ENCODE data around the gene CYP39A1. TPM values are rescaled to one million over a fixed set of nuclear protein-coding genes. Genes with fewer than 3 reads are reported as not detected.

The CYP39A1 gene
- total RNA-seq, 1 donor, result 4.3 TPM

GRCh38 chr6:46517202-46517601, 135.4 kb downstream of the CYP39A1 start:
- Histone ChIP-seq H3K9me3 (ENCODE audit: low read depth, low read length) (no peaks in the 10 kb centered on the region), H3K79me2 (ENCODE audit: insufficient read depth, low read length) (no peaks in the 10 kb centered on the region), H3K27ac (ENCODE audit: low read depth, low read length) (no peak overlapping the region), H3K4me1 (ENCODE audit: insufficient read depth, low read length) (no peaks in the 10 kb centered on the region), H3K4me3 (ENCODE audit: insufficient read depth, low read length) (no peak overlapping the region), H4K20me1 (ENCODE audit: insufficient read depth, low read length) (no peaks in the 10 kb centered on the region), H3K36me3 (ENCODE audit: insufficient read depth, low read length) (no peaks in the 10 kb centered on the region), H3K4me2 (ENCODE audit: insufficient read depth, low read length) (no peak overlapping the region), H2AFZ (ENCODE audit: low read length) (no peak overlapping the region), H3K27me3 (ENCODE audit: insufficient read depth, low read length) (no peaks in the 10 kb centered on the region)
- DNase-seq (ENCODE audit: insufficient read length, low spot score, missing footprints), result no peak
- TF ChIP-seq CTCF (IDR thresholded peaks at IDR 0.05; ENCODE audit: extremely low read depth, low read depth, low read length), result no peak

GRCh38 chr6:46513533-46513932, 139.1 kb downstream of the CYP39A1 start:
- no peaks in the 10 kb centered on the region for H3K79me2 ChIP-seq (ENCODE audit: insufficient read depth, low read length)

GRCh38 chr6:46511320-46511719, 141.3 kb downstream of the CYP39A1 start:
- H3K9me3 ChIP-seq (ENCODE audit: low read depth, low read length), result no peaks in the 10 kb centered on the region
- no peak for TF ChIP-seq CTCF (IDR thresholded peaks at IDR 0.05; ENCODE audit: extremely low read depth, low read depth, low read length)
- no peak overlapping the region for H2AFZ ChIP-seq (ENCODE audit: low read length)

More at GRCh38 chr6:46513533-46513932, 139.1 kb downstream of the CYP39A1 start:
- no peak for DNase-seq (ENCODE audit: insufficient read length, low spot score, missing footprints)
- Histone ChIP-seq H3K27ac (ENCODE audit: low read depth, low read length) (no peak overlapping the region), H3K4me3 (ENCODE audit: insufficient read depth, low read length) (no peak overlapping the region), H2AFZ (ENCODE audit: low read length) (no peak overlapping the region), H3K4me1 (ENCODE audit: insufficient read depth, low read length) (peaks cover 17% of the 10 kb centered on the region), H3K36me3 (ENCODE audit: insufficient read depth, low read length) (no peaks in the 10 kb centered on the region), H3K9me3 (ENCODE audit: low read depth, low read length) (no peaks in the 10 kb centered on the region), H3K27me3 (ENCODE audit: insufficient read depth, low read length) (no peaks in the 10 kb centered on the region), H4K20me1 (ENCODE audit: insufficient read depth, low read length) (no peaks in the 10 kb centered on the region), H3K4me2 (ENCODE audit: insufficient read depth, low read length) (no peak overlapping the region)
- TF ChIP-seq CTCF (IDR thresholded peaks at IDR 0.05; ENCODE audit: extremely low read depth, low read depth, low read length), result no peak

GRCh38 chr6:46510651-46511050, 142.0 kb downstream of the CYP39A1 start:
- Histone ChIP-seq H3K4me1 (ENCODE audit: insufficient read depth, low read length) (peaks cover 17% of the 10 kb centered on the region), H3K9me3 (ENCODE audit: low read depth, low read length) (no peaks in the 10 kb centered on the region), H3K36me3 (ENCODE audit: insufficient read depth, low read length) (no peaks in the 10 kb centered on the region), H3K27me3 (ENCODE audit: insufficient read depth, low read length) (no peaks in the 10 kb centered on the region), H2AFZ (ENCODE audit: low read length) (no peak overlapping the region), H4K20me1 (ENCODE audit: insufficient read depth, low read length) (no peaks in the 10 kb centered on the region), H3K4me2 (ENCODE audit: insufficient read depth, low read length) (peak overlapping the region; percentile 10), H3K4me3 (ENCODE audit: insufficient read depth, low read length) (no peak overlapping the region), H3K27ac (ENCODE audit: low read depth, low read length) (no peak overlapping the region), H3K79me2 (ENCODE audit: insufficient read depth, low read length) (no peaks in the 10 kb centered on the region)
- no peak for TF ChIP-seq CTCF (IDR thresholded peaks at IDR 0.05; ENCODE audit: extremely low read depth, low read depth, low read length)
- DNase-seq (ENCODE audit: insufficient read length, low spot score, missing footprints), result peak; percentile 72

More at GRCh38 chr6:46511320-46511719, 141.3 kb downstream of the CYP39A1 start:
- no peaks in the 10 kb centered on the region for H3K27me3 ChIP-seq (ENCODE audit: insufficient read depth, low read length)
- H3K4me2 ChIP-seq (ENCODE audit: insufficient read depth, low read length), result no peak overlapping the region
- H3K27ac ChIP-seq (ENCODE audit: low read depth, low read length), result no peak overlapping the region
- peaks cover 17% of the 10 kb centered on the region for H3K4me1 ChIP-seq (ENCODE audit: insufficient read depth, low read length)
- H3K79me2 ChIP-seq (ENCODE audit: insufficient read depth, low read length), result no peaks in the 10 kb centered on the region
- DNase-seq (ENCODE audit: insufficient read length, low spot score, missing footprints), result no peak
- no peaks in the 10 kb centered on the region for H3K36me3 ChIP-seq (ENCODE audit: insufficient read depth, low read length)
- H3K4me3 ChIP-seq (ENCODE audit: insufficient read depth, low read length), result no peak overlapping the region
- H4K20me1 ChIP-seq (ENCODE audit: insufficient read depth, low read length), result no peaks in the 10 kb centered on the region
